Neural progenitor cell (in vitro differentiated cells): ENCODE measurements around the gene RADIL. TPM values are rescaled to one million over a fixed set of nuclear protein-coding genes. Genes with fewer than 3 reads are reported as not detected.
"Not testable (repeated sequence)": the region's sequence is repeated elsewhere in the genome, so short reads cannot be mapped to it uniquely, and the experiment has no call there.

Experiments
- DNase-seq: peaks from one replicate; pipeline ENCODE4 v3.0.0-alpha.2; 2016; ENCODE audit warnings: low spot score
- H2AFZ ChIP-seq: fragments of 200-600 bp; sonication (generic); replicated peaks from 2 replicates; pipeline ENCODE4 v1.6.1; 2016; ENCODE audit warnings: antibody characterized with exemption
- H3F3A ChIP-seq: fragments of 200-600 bp; sonication (generic); 2 replicates; pipeline ENCODE4 v1.6.1; 2016; ENCODE audit warnings: antibody characterized with exemption, low read depth
- H3K27ac ChIP-seq: fragments of 200-600 bp; sonication (generic); 2 replicates; pipeline ENCODE4 v1.5.1; 2016; ENCODE audit warnings: mild to moderate bottlenecking
- H3K27me3 ChIP-seq: fragments of 200-600 bp; sonication (generic); 2 replicates; pipeline ENCODE4 v1.6.1; 2016; ENCODE audit warnings: mild to moderate bottlenecking, moderate library complexity
- H3K36me3 ChIP-seq: fragments of 200-600 bp; sonication (generic); 2 replicates; pipeline ENCODE4 v1.5.1; 2016
- H3K4me1 ChIP-seq: fragments of 200-600 bp; sonication (generic); 2 replicates; pipeline ENCODE4 v1.6.1; 2016; ENCODE audit warnings: mixed run types
- H3K4me2 ChIP-seq: fragments of 200-600 bp; sonication (generic); 2 replicates; pipeline ENCODE4 v1.6.1; 2016
- H3K4me3 ChIP-seq: fragments of 200-600 bp; sonication (generic); 2 replicates; pipeline ENCODE4 v1.5.1; 2016
- H3K79me2 ChIP-seq: fragments of 200-600 bp; sonication (generic); 2 replicates; pipeline ENCODE4 v1.6.1; 2016; ENCODE audit warnings: low read depth
- H3K9ac ChIP-seq: fragments of 200-600 bp; sonication (generic); 2 replicates; pipeline ENCODE4 v1.6.1; 2016
- H3K9me3 ChIP-seq: fragments of 200-600 bp; sonication (generic); 2 replicates; pipeline ENCODE4 v1.5.1; 2016; ENCODE audit warnings: low read depth
- H4K20me1 ChIP-seq: fragments of 200-600 bp; sonication (generic); 2 replicates; pipeline ENCODE4 v1.6.1; 2016; ENCODE audit warnings: low read depth
- H3K27ac Mint-ChIP-seq: 3 replicates; pipeline ENCODE4 v1.8.0; 2021; ENCODE audit warnings: mixed read lengths
- H3K27me3 Mint-ChIP-seq: 2 replicates; pipeline ENCODE4 v1.8.0; 2022; ENCODE audit warnings: low read depth, mild to moderate bottlenecking, inconsistent platforms, moderate library complexity, mixed read lengths; ENCODE audit not compliant: insufficient read depth
- H3K36me3 Mint-ChIP-seq: 3 replicates; pipeline ENCODE4 v1.8.0; 2021; ENCODE audit warnings: mixed read lengths
- H3K4me1 Mint-ChIP-seq: 3 replicates; pipeline ENCODE4 v1.8.0; 2021; ENCODE audit warnings: mixed read lengths
- H3K4me3 Mint-ChIP-seq: 3 replicates; pipeline ENCODE4 v1.8.0; 2021; ENCODE audit warnings: mild to moderate bottlenecking, moderate library complexity, mixed read lengths
- H3K9me3 Mint-ChIP-seq: 3 replicates; pipeline ENCODE4 v1.8.0; 2020; ENCODE audit warnings: mixed read lengths
- CTCF ChIP-seq: fragments of 200-600 bp; sonication (generic); IDR thresholded peaks from 2 replicates; pipeline ENCODE4 v1.5.1; 2017; ENCODE audit warnings: antibody characterized with exemption, mild to moderate bottlenecking
- EZH2 ChIP-seq: fragments of 200-600 bp; sonication (generic); IDR thresholded peaks from 2 replicates; pipeline ENCODE4 v1.6.1; 2017; ENCODE audit warnings: antibody characterized with exemption, mild to moderate bottlenecking, moderate library complexity
- EZH2phosphoT487 ChIP-seq: fragments of 200-600 bp; sonication (generic); IDR thresholded peaks from 2 replicates; pipeline ENCODE4 v1.6.1; 2017; ENCODE audit warnings: antibody characterized with exemption
- total RNA-seq: library from RNA; depleted of rRNA; stranded (reverse); fragments of >200 nt; gene quantifications from 2 replicates; pipeline ENCODE4 v1.2.3, GENCODE V29; 2015; ENCODE audit warnings: low replicate concordance

RADIL gene
- total RNA-seq, 1 donor from 2014 or later: 3.1 TPM

GRCh38 chr7:4895766-4896165, 12.2 kb upstream of the RADIL start:
- Mint-ChIP-seq H3K36me3 (peaks cover 3% of the 10 kb centered on the region), H3K4me3 (no peak overlapping the region), H3K9me3 (no peaks in the 10 kb centered on the region), H3K4me1 (no peaks in the 10 kb centered on the region), H3K27ac (no peak overlapping the region), H3K27me3 (peaks cover 7% of the 10 kb centered on the region)
- H3K79me2 ChIP-seq: no peaks in the 10 kb centered on the region
- H2AFZ ChIP-seq: no peak overlapping the region
- TF ChIP-seq CTCF (no peak), EZH2 (no peak), EZH2phosphoT487 (no peak)
- H3F3A ChIP-seq: no peaks in the 10 kb centered on the region
- no peaks in the 10 kb centered on the region for H3K9me3 ChIP-seq
- no peaks in the 10 kb centered on the region for H3K4me1 ChIP-seq
- H3K36me3 ChIP-seq: no peaks in the 10 kb centered on the region
- H4K20me1 ChIP-seq: no peaks in the 10 kb centered on the region
- H3K9ac ChIP-seq: no peak overlapping the region
- no peak for DNase-seq
- H3K27me3 ChIP-seq: no peaks in the 10 kb centered on the region
- H3K27ac ChIP-seq: no peak overlapping the region
- no peak overlapping the region for H3K4me3 ChIP-seq
- H3K4me2 ChIP-seq: no peak overlapping the region

GRCh38 chr7:4894482-4894881, 11.0 kb upstream of the RADIL start:
- no peaks in the 10 kb centered on the region for H3F3A ChIP-seq
- no peak overlapping the region for H3K27ac ChIP-seq
- no peak overlapping the region for H2AFZ ChIP-seq
- Mint-ChIP-seq H3K27me3 (peaks cover 7% of the 10 kb centered on the region), H3K9me3 (no peaks in the 10 kb centered on the region), H3K4me3 (no peak overlapping the region), H3K36me3 (peaks cover 3% of the 10 kb centered on the region), H3K27ac (no peak overlapping the region), H3K4me1 (no peaks in the 10 kb centered on the region)
- no peak overlapping the region for H3K4me3 ChIP-seq
- H3K36me3 ChIP-seq: no peaks in the 10 kb centered on the region
- H3K27me3 ChIP-seq: no peaks in the 10 kb centered on the region
- no peak overlapping the region for H3K9ac ChIP-seq
- H4K20me1 ChIP-seq: no peaks in the 10 kb centered on the region
- no peaks in the 10 kb centered on the region for H3K79me2 ChIP-seq
- no peak for DNase-seq
- no peaks in the 10 kb centered on the region for H3K9me3 ChIP-seq
- TF ChIP-seq EZH2 (no peak), EZH2phosphoT487 (no peak), CTCF (no peak)
- no peaks in the 10 kb centered on the region for H3K4me1 ChIP-seq
- no peak overlapping the region for H3K4me2 ChIP-seq

GRCh38 chr7:4893929-4894475, 10.5 kb upstream of the RADIL start:
- Mint-ChIP-seq H3K36me3 (peaks cover 3% of the 10 kb centered on the region), H3K4me1 (no peaks in the 10 kb centered on the region), H3K9me3 (no peaks in the 10 kb centered on the region), H3K27ac (no peak overlapping the region), H3K4me3 (no peak overlapping the region), H3K27me3 (peaks cover 8% of the 10 kb centered on the region)
- Histone ChIP-seq H3K4me1 (no peaks in the 10 kb centered on the region), H3K36me3 (no peaks in the 10 kb centered on the region), H3K79me2 (no peaks in the 10 kb centered on the region), H3K9me3 (no peaks in the 10 kb centered on the region), H3K9ac (no peak overlapping the region), H3K4me2 (no peak overlapping the region), H4K20me1 (no peaks in the 10 kb centered on the region), H3K4me3 (no peak overlapping the region), H2AFZ (no peak overlapping the region), H3F3A (no peaks in the 10 kb centered on the region), H3K27me3 (no peaks in the 10 kb centered on the region), H3K27ac (no peak overlapping the region)
- no peak for DNase-seq
- TF ChIP-seq EZH2 (no peak), CTCF (no peak), EZH2phosphoT487 (no peak)

- H3K9me3 Mint-ChIP-seq, H3K36me3 ChIP-seq, H3K27ac Mint-ChIP-seq, H3K4me3 ChIP-seq, H3K27ac ChIP-seq, H4K20me1 ChIP-seq, H3F3A ChIP-seq, H3K36me3 Mint-ChIP-seq, H3K27me3 Mint-ChIP-seq, DNase-seq, H3K4me2 ChIP-seq, H3K4me1 Mint-ChIP-seq, H3K79me2 ChIP-seq, H2AFZ ChIP-seq, H3K9ac ChIP-seq, H3K4me1 ChIP-seq, H3K27me3 ChIP-seq, H3K9me3 ChIP-seq, H3K4me3 Mint-ChIP-seq: not testable (repeated sequence)
Observed at GRCh38 chr7:4893188-4893587, 9.7 kb upstream of the RADIL start.

GRCh38 chr7:4891522-4891921, 8.0 kb upstream of the RADIL start:
- not testable (repeated sequence) for H3K9me3 Mint-ChIP-seq, H3K4me3 ChIP-seq, H3K27me3 ChIP-seq, H3K27me3 Mint-ChIP-seq, H3K4me2 ChIP-seq, DNase-seq, H3K36me3 ChIP-seq, H3K4me1 Mint-ChIP-seq, H3K4me1 ChIP-seq, H3K36me3 Mint-ChIP-seq, H3K27ac ChIP-seq, H2AFZ ChIP-seq, H3K79me2 ChIP-seq, H4K20me1 ChIP-seq, H3K9ac ChIP-seq, H3K9me3 ChIP-seq, H3K27ac Mint-ChIP-seq, H3K4me3 Mint-ChIP-seq, H3F3A ChIP-seq
